Endothelial cell of umbilical vein (primary cell): ENCODE data around the gene OR7C2. TPM values are rescaled to one million over a fixed set of nuclear protein-coding genes. Genes with fewer than 3 reads are reported as not detected.

Source experiments
- BruUV-seq: library from RNA; stranded (reverse); fragments of 400-500 nt; replicated peaks from 2 replicates; lab custom pipeline; 2021; lab: Mats Ljungman, UMichigan
- CTCF ChIA-PET: fragments of 300-600, 350-600 bp; sonication (Branson Sonifier 250); formaldehyde crosslinking; loops from one replicate; lab custom pipeline; 2021; ENCODE audit warnings: antibody characterized with exemption, inconsistent platforms; lab: Charles Lee
- POLR2A ChIA-PET: fragments of 300-600, 350-600 bp; sonication (Branson Sonifier 250); formaldehyde crosslinking; loops from one replicate; lab custom pipeline; 2021; ENCODE audit warnings: antibody characterized with exemption, inconsistent platforms; lab: Charles Lee
- DNase-seq: peaks from one replicate; pipeline ENCODE4 v3.0.0-alpha.2; 2011; ENCODE audit warnings: low read depth, low spot score
- FAIRE-seq: peaks from 2 replicates; lab custom pipeline; 2011; peaks lifted over from hg19 to GRCh38; lab: Jason Lieb, UNC
- H2AFZ ChIP-seq: 2 replicates; pipeline ENCODE4 v1.6.0; 2012; ENCODE audit warnings: low read depth, low read length, control low read depth, inconsistent platforms
- H3K27ac ChIP-seq: 2 replicates; pipeline ENCODE4 v1.5.1; 2011; ENCODE audit warnings: low read depth, mild to moderate bottlenecking, control low read depth, low read length, moderate library complexity; ENCODE audit not compliant: insufficient read depth
- H3K27me3 ChIP-seq, 2 experiments: 2 replicates each; pipeline versions ENCODE4 v1.6.0 to v1.6.1; 2011; ENCODE audit warnings: low read length in 2 of 2, mixed read lengths in 1 of 2; ENCODE audit not compliant: control insufficient read depth in 2 of 2, insufficient read depth in 2 of 2
- H3K36me3 ChIP-seq, 2 experiments: 2 replicates in 1 of 2; 3 replicates in 1 of 2; pipeline ENCODE4 v1.5.1; 2011; ENCODE audit warnings: low read length in 2 of 2, mild to moderate bottlenecking in 1 of 2, moderate library complexity in 1 of 2; ENCODE audit not compliant: control insufficient read depth in 2 of 2, insufficient read depth in 2 of 2; ENCODE audit errors: extremely low read depth in 1 of 2
- H3K4me1 ChIP-seq: 3 replicates; pipeline ENCODE4 v1.5.1; 2011; ENCODE audit warnings: mild to moderate bottlenecking, low read length; ENCODE audit not compliant: control insufficient read depth, insufficient read depth; ENCODE audit errors: extremely low read depth
- H3K4me2 ChIP-seq: 2 replicates; pipeline ENCODE4 v1.6.1; 2011; ENCODE audit warnings: low read length, control low read depth, mixed read lengths; ENCODE audit not compliant: insufficient read depth
- H3K4me3 ChIP-seq, 3 experiments: fragments of 200-600 bp in 1 of 3; sonication (generic), shearing (Covaris generic) in 1 of 3; replicated peaks in 1 of 3; 2 replicates each; pipeline ENCODE4 v1.5.1; 2011 to 2016; ENCODE audit warnings: control low read depth in 3 of 3, low read length in 3 of 3, mild to moderate bottlenecking in 2 of 3, inconsistent platforms in 1 of 3, low read depth in 1 of 3, moderate library complexity in 1 of 3; ENCODE audit not compliant: insufficient read depth in 1 of 3
- H3K79me2 ChIP-seq: 2 replicates; pipeline ENCODE4 v1.6.0; 2012; ENCODE audit warnings: low read length, inconsistent platforms; ENCODE audit not compliant: control insufficient read depth, insufficient read depth
- H3K9ac ChIP-seq: replicated peaks from 2 replicates; pipeline ENCODE3; 2011; ENCODE audit warnings: low read length, control low read depth; ENCODE audit not compliant: insufficient read depth; ENCODE audit errors: extremely low read depth
- H3K9me1 ChIP-seq: replicated peaks from 3 replicates; pipeline ENCODE4 v1.6.0; 2011; ENCODE audit warnings: mild to moderate bottlenecking, low read length; ENCODE audit not compliant: control insufficient read depth, insufficient read depth; ENCODE audit errors: extremely low read depth
- H3K9me3 ChIP-seq: replicated peaks from 2 replicates; pipeline ENCODE4 v1.5.1; 2012; ENCODE audit warnings: low read length, inconsistent platforms; ENCODE audit not compliant: control insufficient read depth, insufficient read depth
- H4K20me1 ChIP-seq: replicated peaks from 2 replicates; pipeline ENCODE3; 2011; ENCODE audit warnings: mild to moderate bottlenecking, low read length; ENCODE audit not compliant: control insufficient read depth, insufficient read depth; ENCODE audit errors: extremely low read depth
- CTCF ChIP-seq, 2 donors: IDR thresholded peaks; 1 replicate in 1 of 2; 2 replicates in 1 of 2; pipeline ENCODE4 v1.5.1; 2011; ENCODE audit warnings: low read length in 2 of 2, mild to moderate bottlenecking in 2 of 2, moderate library complexity in 2 of 2, control low read depth in 1 of 2, inconsistent platforms in 1 of 2, low read depth in 1 of 2; ENCODE audit not compliant: insufficient read depth in 1 of 2; ENCODE audit errors: extremely low read depth in 1 of 2
- EZH2 ChIP-seq: IDR thresholded peaks from 2 replicates; pipeline ENCODE4 v1.6.1; 2012; ENCODE audit warnings: borderline replicate concordance, low read depth, mild to moderate bottlenecking, moderate library complexity, low read length, inconsistent platforms; ENCODE audit not compliant: severe bottlenecking
- FOS ChIP-seq: IDR thresholded peaks from 2 replicates; pipeline ENCODE4 v1.6.1; 2011; ENCODE audit warnings: mild to moderate bottlenecking, low read length, moderate library complexity, borderline replicate concordance; ENCODE audit not compliant: insufficient read depth
- GATA2 ChIP-seq: IDR thresholded peaks from 2 replicates; pipeline ENCODE4 v1.7.0; 2011; ENCODE audit warnings: low read depth, mild to moderate bottlenecking, moderate library complexity, mixed read lengths, low read length; ENCODE audit not compliant: insufficient read length, insufficient read depth
- JUN ChIP-seq: IDR thresholded peaks from 2 replicates; pipeline ENCODE4 v1.6.1; 2011; ENCODE audit warnings: borderline replicate concordance, low read depth; ENCODE audit not compliant: insufficient read length, insufficient read depth
- MYC ChIP-seq: IDR thresholded peaks from one replicate; pipeline ENCODE4 v1.6.1; 2011; ENCODE audit warnings: mild to moderate bottlenecking, low read depth, low read length
- POLR2A ChIP-seq: IDR thresholded peaks from 2 replicates; pipeline ENCODE4 v1.6.1; 2012; ENCODE audit warnings: low read depth, mild to moderate bottlenecking, control low read depth, low read length
- POLR2AphosphoS5 ChIP-seq: IDR thresholded peaks from 2 replicates; pipeline ENCODE4 v1.6.1; 2012; ENCODE audit warnings: low read depth, mild to moderate bottlenecking, control low read depth, low read length, moderate library complexity; ENCODE audit not compliant: insufficient read depth
- dilution Hi-C: fragments of 300-500 bp; cut with MboI; formaldehyde crosslinking; loops from one replicate; pipeline ENCODE4 v1.15.0; 2019; ENCODE audit warnings: low sequenced_read_pairs; ENCODE audit not compliant: extremely low pct_ligation_motif_present
- intact Hi-C: fragments of 100-400 bp; cut with micrococcal nuclease; formaldehyde crosslinking; loops from one replicate; pipeline ENCODE4 v1.10.0; 2022
- polyA plus RNA-seq, 4 experiments: library from polyadenylated mRNA; depleted of rRNA in 3 of 4; stranded (reverse) in 3 of 4; unstranded in 1 of 4; fragments of >200 nt; gene quantifications; 2 replicates each; pipeline versions ENCODE4 v1.2.1 to v1.2.3, GENCODE V29; 2011 to 2012; ENCODE audit warnings: missing spikeins in 1 of 4
- total RNA-seq: library from RNA; stranded (reverse); gene quantifications from 2 replicates; pipeline ENCODE4 v1.2.3, GENCODE V29; 2021
- TF ChIP-seq, protein P1 (sequence below): IDR thresholded peaks from 2 replicates; pipeline ENCODE4 v1.6.1; 2011; ENCODE audit not compliant: insufficient read depth, insufficient read length

OR7C2 gene
- total and polyA plus RNA-seq, 2 donors (not counting 3 experiments of a cell fraction or from before 2014, with no cell fraction given), result not detected

DNA sequence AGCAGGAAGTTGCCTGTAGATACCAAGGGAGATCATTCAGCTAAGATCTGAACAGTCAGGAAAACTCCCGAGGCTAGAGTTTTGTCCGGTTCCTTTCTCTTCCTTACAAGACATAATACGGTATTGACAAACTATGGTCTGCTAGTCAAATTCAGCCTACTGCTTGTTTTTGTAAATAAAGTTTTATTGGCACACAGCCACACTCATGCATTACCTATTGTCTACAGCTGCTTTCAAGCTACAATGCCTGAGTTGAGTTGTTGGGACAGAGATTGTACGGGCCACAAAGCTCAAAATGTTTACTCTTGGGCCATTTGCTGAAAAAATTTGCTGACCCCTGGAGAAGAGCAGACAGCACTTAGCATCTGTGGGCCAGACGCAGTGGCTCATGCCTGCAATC is 35.8 kb downstream of the OR7C2 start:
- H3K9me3 ChIP-seq, result no peaks in the 10 kb centered on the region
- H3K4me1 ChIP-seq, result no peaks in the 10 kb centered on the region
- H3K36me3 ChIP-seq, result no peaks in the 10 kb centered on the region
- BruUV-seq, result no TSS peak
- no peak overlapping the region for H3K27ac ChIP-seq
- FAIRE-seq, result no peak
- H3K79me2 ChIP-seq, result no peaks in the 10 kb centered on the region
- no peak for DNase-seq
- no peak overlapping the region for H3K4me2 ChIP-seq
- H3K4me3 ChIP-seq, result no peak overlapping the region
- no peaks in the 10 kb centered on the region for H3K9me1 ChIP-seq
- H3K9ac ChIP-seq, result no peak overlapping the region
- dilution Hi-C loops, result no loop called here
- TF ChIP-seq MYC (no peak), FOS (no peak), POLR2AphosphoS5 (no peak)
- intact Hi-C loops, result no loop called here
- ChIA-PET CTCF (no interaction called here), POLR2A (no interaction called here)
- H3K27me3 ChIP-seq, result peaks cover 8 to 15% of the 10 kb centered on the region in 2 experiments
- no peaks in the 10 kb centered on the region for H4K20me1 ChIP-seq
- no peak overlapping the region for H2AFZ ChIP-seq

GRCh38 chr19:14978161-14978776 is 37.0 kb downstream of the OR7C2 start:
- BruUV-seq, result no TSS peak
- no peak overlapping the region for H3K4me2 ChIP-seq
- dilution Hi-C loops (no loop called here), intact Hi-C loops (no loop called here)
- H3K9me3 ChIP-seq, result no peaks in the 10 kb centered on the region
- H3K9me1 ChIP-seq, result no peaks in the 10 kb centered on the region
- CTCF ChIA-PET, result no interaction called here
- no peaks in the 10 kb centered on the region for H3K4me1 ChIP-seq
- TF ChIP-seq MYC (no peak), EZH2 (no peak), JUN (no peak), FOS (no peak), POLR2AphosphoS5 (no peak), GATA2 (no peak), CTCF (IDR thresholded peaks at IDR 0.05; ENCODE audit: extremely low read depth in 1 of 2, insufficient read depth in 1 of 2, low read depth in 1 of 2, low read length in 2 of 2) (no peak), POLR2A (no peak)
- TF ChIP-seq, protein P1, sequence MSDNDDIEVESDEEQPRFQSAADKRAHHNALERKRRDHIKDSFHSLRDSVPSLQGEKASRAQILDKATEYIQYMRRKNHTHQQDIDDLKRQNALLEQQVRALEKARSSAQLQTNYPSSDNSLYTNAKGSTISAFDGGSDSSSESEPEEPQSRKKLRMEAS, result no peak
- POLR2A ChIA-PET, result no interaction called here
- no peak for FAIRE-seq
- H4K20me1 ChIP-seq, result no peaks in the 10 kb centered on the region
- no peak overlapping the region for H3K4me3 ChIP-seq
- H3K27ac ChIP-seq, result no peak overlapping the region
- no peak overlapping the region for H2AFZ ChIP-seq
- no peak for DNase-seq
- H3K27me3 ChIP-seq, result peaks cover 8 to 15% of the 10 kb centered on the region in 2 experiments
- H3K79me2 ChIP-seq, result no peaks in the 10 kb centered on the region
- no peaks in the 10 kb centered on the region for H3K36me3 ChIP-seq
- H3K9ac ChIP-seq, result no peak overlapping the region
